ENCODE measurements around the gene LIG4.
"Not testable (repeated sequence)": the region's sequence is repeated elsewhere in the genome, so short reads cannot be mapped to it uniquely, and the experiment has no call there.

LIG4 gene

GRCh38 chr13:108220041-108220440, 4.7 kb upstream of the LIG4 start:
- H3K27me3 ChIP-seq (ENCODE audit: insufficient read depth, poor library complexity, severe bottlenecking): no peaks in the 10 kb centered on the region
- peaks cover 3% of the 10 kb centered on the region; the same call in 1 of the 2 replicates for H3K36me3 ChIP-seq (ENCODE audit: low read depth)
- H3K27ac ChIP-seq (ENCODE audit: poor library complexity, severe bottlenecking): no peak overlapping the region
- ATAC-seq (ENCODE audit: low read depth): no peak
- TF ChIP-seq CTCF (IDR thresholded peaks at IDR 0.05; ENCODE audit: poor library complexity, severe bottlenecking): peak; percentile 37
- H3K4me1 ChIP-seq (ENCODE audit: insufficient read depth, poor library complexity, severe bottlenecking): peaks cover 19% of the 10 kb centered on the region
- peak overlapping the region; percentile 54 for H3K4me3 ChIP-seq (ENCODE audit: severe bottlenecking)
- no peak for DNase-seq (ENCODE audit: low spot score)
- H3K9me3 ChIP-seq (ENCODE audit: severe bottlenecking): no peaks in the 10 kb centered on the region

GRCh38 chr13:108218044-108218974, 3.0 kb upstream of the LIG4 start, which contains the start of gene ABHD13:
Gene ABHD13 (plus strand): TSS chr13:108218392. CDS start chr13:108229219, 10,827 bp downstream.
- TF ChIP-seq CTCF (IDR thresholded peaks at IDR 0.05; ENCODE audit: poor library complexity, severe bottlenecking): no peak
- H3K9me3 ChIP-seq (ENCODE audit: severe bottlenecking): no peaks in the 10 kb centered on the region
- peak within 1 kb of the TSS; percentile 55 for H3K27ac ChIP-seq (ENCODE audit: poor library complexity, severe bottlenecking)
- peak; percentile 70 for ATAC-seq (ENCODE audit: low read depth)
- peak within 1 kb of the TSS; percentile 54 for H3K4me3 ChIP-seq (ENCODE audit: severe bottlenecking)
- no peaks in the 10 kb centered on the region for H3K27me3 ChIP-seq (ENCODE audit: insufficient read depth, poor library complexity, severe bottlenecking)
- H3K4me1 ChIP-seq (ENCODE audit: insufficient read depth, poor library complexity, severe bottlenecking): peaks cover 19% of the 10 kb centered on the region
- H3K36me3 ChIP-seq (ENCODE audit: low read depth): peaks cover 3% of the 10 kb centered on the region; the same call in 1 of the 2 replicates
- DNase-seq (ENCODE audit: low spot score): peak; percentile 86

GRCh38 chr13:108217307-108218043, 2.1 kb upstream of the LIG4 start:
- peak overlapping the region; percentile 54 for H3K4me3 ChIP-seq (ENCODE audit: severe bottlenecking)
- ATAC-seq (ENCODE audit: low read depth); H3K36me3 ChIP-seq (ENCODE audit: low read depth); DNase-seq (ENCODE audit: low spot score); H3K9me3 ChIP-seq (ENCODE audit: severe bottlenecking); H3K27me3 ChIP-seq (ENCODE audit: insufficient read depth, poor library complexity, severe bottlenecking): not testable (repeated sequence)
- H3K4me1 ChIP-seq (ENCODE audit: insufficient read depth, poor library complexity, severe bottlenecking): peaks cover 19% of the 10 kb centered on the region
- H3K27ac ChIP-seq (ENCODE audit: poor library complexity, severe bottlenecking): peak overlapping the region; percentile 55

- no peak for TF ChIP-seq CTCF (IDR thresholded peaks at IDR 0.05; ENCODE audit: poor library complexity, severe bottlenecking)
- Histone ChIP-seq H3K27me3 (ENCODE audit: insufficient read depth, poor library complexity, severe bottlenecking) (no peaks in the 10 kb centered on the region), H3K4me1 (ENCODE audit: insufficient read depth, poor library complexity, severe bottlenecking) (peaks cover 13% of the 10 kb centered on the region), H3K4me3 (ENCODE audit: severe bottlenecking) (peak overlapping the region; percentile 27), H3K36me3 (ENCODE audit: low read depth) (peaks cover 21% of the 10 kb centered on the region), H3K27ac (ENCODE audit: poor library complexity, severe bottlenecking) (peak overlapping the region; percentile 18), H3K9me3 (ENCODE audit: severe bottlenecking) (no peaks in the 10 kb centered on the region)
- DNase-seq (ENCODE audit: low spot score) (no peak), ATAC-seq (ENCODE audit: low read depth) (peak; percentile 50)
Measured at GRCh38 chr13:108214441-108215271, 680 bp downstream of the LIG4 start.

Measured in RWPE2 (cell line).